GM15510 (cell line): ENCODE data around the gene DSG1.

Source experiments
- POLR2A ChIP-seq: IDR thresholded peaks from 3 replicates; pipeline ENCODE4 v1.6.1; 2011; ENCODE audit warnings: borderline replicate concordance; ENCODE audit not compliant: insufficient read length; ENCODE audit errors: extremely low read depth

DSG1 gene

DNA sequence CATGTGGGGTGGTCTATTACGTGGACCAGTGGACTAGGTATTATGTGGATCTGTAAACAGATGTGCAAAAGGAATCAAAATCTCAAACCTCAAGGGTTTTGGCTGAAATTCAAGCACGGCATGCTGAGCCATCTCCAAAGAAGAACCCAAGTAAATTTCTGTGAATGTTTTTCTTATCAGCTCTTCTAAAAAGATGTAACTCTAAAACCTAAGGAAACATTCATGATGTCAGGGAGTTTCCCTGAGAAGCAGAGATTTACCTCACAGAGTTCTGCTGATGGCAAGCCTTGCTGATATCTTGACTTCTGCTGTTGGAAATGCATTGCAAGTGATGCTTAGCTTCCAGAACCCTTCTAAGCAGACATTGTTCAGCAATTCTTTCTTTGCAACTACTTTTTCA, 80.2 kb downstream of the DSG1 start:
- TF ChIP-seq POLR2A, result no peak

DNA sequence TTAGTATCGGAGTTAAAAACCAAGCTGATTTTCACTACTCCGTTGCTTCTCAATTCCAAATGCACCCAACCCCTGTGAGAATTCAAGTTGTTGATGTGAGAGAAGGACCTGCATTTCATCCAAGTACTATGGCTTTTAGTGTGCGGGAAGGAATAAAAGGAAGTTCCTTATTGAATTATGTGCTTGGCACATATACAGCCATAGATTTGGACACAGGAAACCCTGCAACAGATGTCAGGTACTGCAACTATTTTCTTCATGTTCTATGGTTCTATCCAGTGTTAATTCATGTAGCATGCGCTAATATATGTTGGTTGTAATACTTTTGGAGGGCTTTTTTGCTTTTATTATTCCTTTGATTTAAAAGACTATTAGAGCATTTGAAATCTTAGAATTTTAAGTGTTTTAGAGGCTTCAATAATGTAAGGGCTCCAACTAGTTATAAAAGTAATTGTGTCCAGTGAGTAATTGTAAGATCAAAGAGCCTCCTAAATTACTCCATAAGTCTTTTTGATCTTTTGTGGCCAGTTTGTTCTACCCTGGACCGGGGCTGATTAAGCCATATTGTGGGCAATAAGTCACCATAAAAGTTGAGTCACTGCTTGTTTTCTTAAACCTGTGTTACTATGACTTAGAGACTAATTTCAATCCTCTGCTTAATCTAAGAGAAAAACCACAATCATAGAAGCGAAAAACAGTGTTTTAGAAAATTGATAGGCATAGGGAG, 81.5 kb downstream of the DSG1 start:
- TF ChIP-seq POLR2A, result no peak

DNA sequence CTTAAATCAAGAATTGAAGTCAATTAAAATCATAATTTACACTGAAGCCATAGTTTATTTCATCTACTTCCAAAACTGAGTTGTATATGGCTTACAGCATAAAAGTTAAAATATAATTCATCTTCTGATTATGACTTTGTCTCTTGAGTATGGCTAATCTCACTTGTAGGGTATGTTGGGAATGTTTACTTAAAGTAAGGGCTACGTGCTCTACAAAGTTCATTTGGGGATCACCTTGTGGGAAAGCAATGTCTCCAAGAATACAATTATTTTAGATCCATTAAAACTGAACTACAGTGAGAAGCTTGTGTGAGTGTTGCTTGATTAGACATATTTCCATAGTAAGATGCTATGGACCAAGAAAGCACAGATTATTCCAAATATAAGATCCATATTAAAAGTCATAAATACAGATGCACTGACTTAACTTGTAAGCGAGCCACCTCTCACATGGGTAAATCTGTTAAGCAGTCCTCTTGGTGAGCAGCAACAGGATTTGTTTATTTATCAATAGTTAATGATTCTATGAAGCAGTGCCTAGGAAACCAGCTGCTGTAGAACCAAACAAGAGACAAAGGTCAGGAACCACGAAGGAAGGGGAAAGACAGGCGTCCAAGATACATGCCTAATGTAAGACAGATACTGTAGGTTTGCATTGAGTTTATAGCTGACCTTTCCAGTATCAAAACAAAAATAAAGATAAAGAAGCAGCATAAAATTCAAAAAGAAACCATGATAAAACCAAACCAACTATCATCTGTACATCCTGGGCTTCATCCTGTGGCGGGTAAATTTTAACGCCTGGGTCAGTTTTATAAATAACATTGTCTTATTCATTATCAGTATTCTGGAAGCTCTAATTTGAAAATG, 83.4 kb downstream of the DSG1 start:
- TF ChIP-seq POLR2A, result no peak

DNA sequence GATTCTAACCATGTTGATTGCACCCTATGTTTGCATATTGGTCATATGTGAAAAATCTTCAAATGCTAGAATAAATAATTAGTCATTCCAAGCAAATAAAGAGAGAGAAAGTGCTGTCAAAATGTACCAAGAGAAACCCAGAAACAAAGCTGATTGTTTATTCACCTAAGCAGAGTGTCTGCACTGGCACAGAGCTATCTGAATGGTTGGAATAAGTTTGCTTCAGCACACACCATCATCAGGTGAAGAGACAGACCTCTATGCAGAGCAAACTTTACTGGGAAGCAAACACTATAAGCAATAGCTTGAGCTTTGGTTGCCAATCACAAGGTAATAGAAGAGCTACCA, 84.0 kb downstream of the DSG1 start:
- no peak for TF ChIP-seq POLR2A

DNA sequence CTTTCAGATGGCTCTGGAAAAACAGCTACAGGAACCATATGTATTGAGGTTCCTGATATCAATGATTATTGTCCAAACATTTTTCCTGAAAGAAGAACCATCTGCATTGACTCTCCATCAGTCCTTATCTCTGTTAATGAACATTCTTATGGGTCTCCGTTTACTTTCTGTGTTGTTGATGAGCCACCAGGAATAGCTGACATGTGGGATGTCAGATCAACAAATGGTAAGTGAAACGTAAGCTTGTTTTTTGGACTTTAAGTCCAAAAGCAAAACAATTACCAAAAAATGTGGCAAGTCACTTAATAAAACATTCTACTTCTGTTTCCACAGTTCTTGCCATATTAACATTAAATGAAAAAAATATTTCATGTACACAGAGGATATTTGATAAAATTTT, 85.4 kb downstream of the DSG1 start:
- TF ChIP-seq POLR2A, result no peak
